GM21528 (cell line): ENCODE measurements around the gene RNF181.
"Not testable (repeated sequence)": the region's sequence is repeated elsewhere in the genome, so short reads cannot be mapped to it uniquely, and the experiment has no call there.

Experiments
- ATAC-seq: cut with Tn5 transposase; IDR thresholded peaks from one replicate; pipeline ENCODE4 v1.9.1; 2021; ENCODE audit warnings: mild to moderate bottlenecking, moderate library complexity; ENCODE audit not compliant: unreplicated experiment, low FRiP score

RNF181 gene, protein sequence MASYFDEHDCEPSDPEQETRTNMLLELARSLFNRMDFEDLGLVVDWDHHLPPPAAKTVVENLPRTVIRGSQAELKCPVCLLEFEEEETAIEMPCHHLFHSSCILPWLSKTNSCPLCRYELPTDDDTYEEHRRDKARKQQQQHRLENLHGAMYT

GRCh38 chr2:85595301-85596025 is at the start of gene RNF181:
TSS of gene RNF181 (plus strand) at chr2:85595745. CDS start at chr2:85595764, 19 bp downstream.
- peak; percentile 97 for ATAC-seq

DNA sequence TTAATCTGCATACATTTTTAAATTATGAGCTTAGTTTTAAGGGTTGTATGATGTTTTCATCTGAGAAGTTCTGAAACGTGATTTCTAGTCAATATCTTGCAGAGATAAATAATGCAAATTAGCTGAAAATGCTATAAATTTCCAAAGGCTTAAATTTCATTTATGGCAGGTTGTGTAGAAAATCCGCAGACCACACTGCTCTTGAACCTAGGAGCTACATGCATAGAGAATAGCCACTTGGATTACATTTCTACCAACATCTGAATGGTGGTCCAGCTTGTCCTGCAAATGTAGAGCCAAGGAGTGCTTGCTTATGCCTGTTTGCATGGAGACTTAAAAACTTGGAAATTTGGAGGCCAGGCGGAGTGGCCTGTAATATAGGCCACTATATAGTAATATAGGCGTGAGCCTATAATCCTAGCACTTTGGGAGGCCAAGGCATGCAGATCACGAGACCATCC is 49.7 kb upstream of the RNF181 start:
- ATAC-seq: no peak

- ATAC-seq: no peak
These were observed 48.3 kb upstream of the RNF181 start for GRCh38 chr2:85547089-85547858.

DNA sequence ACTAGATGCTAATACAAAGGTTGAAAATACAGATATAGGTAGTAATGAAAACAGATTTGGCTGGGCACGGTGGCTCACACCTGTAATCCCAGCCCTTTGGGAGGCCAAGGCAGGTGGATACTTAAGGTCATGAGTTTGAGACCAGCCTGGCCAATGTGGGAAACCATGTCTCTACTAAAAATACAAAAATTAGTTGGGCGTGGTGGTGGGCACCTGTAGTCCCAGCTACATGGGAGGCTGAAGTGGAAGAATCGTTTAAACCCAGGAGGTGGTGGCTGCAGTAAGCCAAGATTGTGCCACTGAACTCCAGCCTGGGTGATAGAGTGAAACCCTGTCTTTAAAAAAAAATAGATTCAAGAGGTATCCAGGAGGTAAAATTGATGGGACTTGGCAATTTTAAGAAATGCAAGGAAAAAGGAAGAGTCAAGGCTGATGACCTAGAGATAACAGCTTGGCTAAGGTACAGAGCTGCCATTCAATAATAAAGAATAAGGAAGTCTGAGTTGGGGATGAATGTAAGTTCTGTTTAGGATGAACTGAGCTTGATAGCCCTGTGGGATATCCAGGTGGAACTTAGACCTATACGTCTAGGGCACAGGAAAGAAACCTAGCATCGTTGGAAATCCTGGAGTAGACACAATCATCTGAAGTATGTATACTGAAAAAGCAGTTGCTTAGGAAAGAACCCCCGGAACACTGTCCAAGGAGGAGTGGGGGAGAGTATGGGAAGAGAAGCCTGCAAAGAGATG is 47.5 kb upstream of the RNF181 start:
- ATAC-seq: no peak

DNA sequence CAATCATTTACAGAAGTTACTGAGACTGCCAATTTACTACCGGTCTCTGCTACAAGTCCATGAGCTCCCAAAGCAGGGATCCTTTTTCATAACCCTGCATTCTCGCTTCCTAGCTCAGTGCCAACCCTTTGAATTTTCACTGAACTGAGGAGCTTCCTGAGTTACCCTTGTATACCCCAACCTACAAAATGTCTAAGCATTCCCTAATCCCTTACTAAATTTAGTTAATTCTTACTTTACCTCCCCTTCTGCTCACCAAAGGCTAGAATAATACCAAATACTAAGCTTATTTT is 47.0 kb upstream of the RNF181 start:
- ATAC-seq: no peak

DNA sequence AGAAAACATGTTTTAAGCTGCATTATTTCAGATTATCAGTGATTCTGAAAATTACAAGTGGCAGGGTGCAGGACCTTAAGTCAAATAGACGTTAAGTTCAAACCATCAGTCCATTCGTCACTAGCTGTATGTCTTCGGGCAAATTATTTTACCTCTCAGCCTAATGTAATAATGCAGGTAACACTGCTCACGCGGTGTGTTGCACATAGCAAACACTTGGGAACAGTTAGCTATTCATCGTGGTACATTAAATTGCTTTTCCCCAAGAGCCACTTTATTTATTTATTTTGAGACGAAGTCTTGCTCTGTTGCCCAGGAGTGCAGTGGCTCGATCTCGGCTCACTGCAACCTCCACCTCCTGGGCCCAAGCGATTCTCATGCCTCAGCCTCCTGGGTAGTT is 46.5 kb upstream of the RNF181 start:
- no peak for ATAC-seq

- ATAC-seq: no peak
These were observed 45.7 kb upstream of the RNF181 start for GRCh38 chr2:85549826-85550225.

GRCh38 chr2:85550486-85550885 is 45.1 kb upstream of the RNF181 start:
- no peak for ATAC-seq

DNA sequence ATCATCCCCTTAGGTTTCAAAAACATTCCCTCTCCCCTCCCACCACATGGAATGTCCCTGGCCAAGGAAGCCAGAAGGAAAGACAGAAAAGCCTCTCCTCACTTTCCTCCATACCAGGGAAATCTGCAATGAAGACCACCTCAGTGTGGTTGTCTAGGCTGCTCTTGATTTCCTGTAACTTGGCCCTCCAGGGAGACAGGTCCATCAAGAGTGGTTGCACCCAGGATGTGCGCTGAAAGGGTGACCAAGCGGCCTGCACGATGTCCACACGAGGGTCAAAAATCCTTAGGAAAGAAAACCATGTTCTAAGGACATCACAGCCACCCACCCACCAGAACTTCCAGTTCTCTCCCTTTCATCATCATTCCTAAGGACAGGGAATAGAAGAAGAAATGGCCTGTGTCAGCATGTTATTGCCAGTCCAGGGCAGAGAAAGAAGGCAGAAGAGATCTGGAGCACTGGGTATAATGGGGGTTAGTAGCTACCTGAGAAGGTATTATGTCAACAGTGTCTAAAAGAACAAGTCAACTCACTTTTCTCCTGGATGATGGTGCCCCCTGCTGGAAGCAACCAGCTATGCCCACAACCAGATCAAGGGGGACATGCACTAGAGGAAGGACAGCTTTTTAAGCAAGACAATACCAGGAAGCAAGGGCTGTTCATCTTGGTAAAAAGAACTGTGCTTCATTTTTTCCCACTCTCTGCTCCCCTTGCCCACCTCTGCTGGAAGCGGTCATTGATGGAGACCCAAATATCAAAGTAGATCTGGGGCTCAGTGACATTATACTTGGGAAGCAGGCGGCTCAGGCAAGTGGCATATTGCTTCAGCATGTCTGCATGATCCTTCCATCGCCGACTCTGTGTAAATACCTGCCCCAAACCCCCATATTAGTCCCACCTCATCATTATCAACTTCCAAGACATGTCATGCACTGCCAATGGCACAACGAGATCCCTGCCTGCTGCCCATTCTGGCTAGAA is 43.6 kb upstream of the RNF181 start:
- no peak for ATAC-seq

GRCh38 chr2:85553184-85553583 is 42.4 kb upstream of the RNF181 start:
- no peak for ATAC-seq

DNA sequence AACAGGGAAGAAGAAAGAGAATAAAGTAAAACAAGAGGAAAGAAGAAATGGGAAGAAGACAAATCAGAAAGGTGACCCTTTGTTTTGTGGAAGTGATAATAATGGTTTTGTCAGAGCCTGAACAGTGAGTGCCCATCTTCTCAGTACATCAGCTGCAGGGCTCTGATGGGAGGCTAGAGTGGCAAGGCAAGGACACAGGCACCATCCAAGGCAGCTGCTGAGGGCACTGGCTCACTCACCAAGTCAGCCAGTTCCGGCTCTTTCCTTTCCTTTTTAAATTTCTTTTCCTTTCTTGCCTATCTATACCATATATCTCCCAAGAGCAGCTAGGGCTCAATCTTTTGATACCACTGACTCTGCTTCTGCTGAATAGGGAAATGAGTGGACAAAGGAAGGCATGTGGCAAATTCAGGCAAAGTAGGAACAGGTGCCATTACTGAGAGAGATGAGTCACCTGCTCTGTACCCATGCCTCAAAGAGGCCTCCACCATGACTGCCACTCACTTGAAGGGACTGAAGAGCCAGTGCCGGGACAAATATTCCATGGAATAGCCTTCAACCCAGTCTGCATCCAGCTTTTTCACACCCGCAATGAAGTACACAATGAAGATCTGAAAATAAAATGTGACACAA is 40.4 kb upstream of the RNF181 start:
- ATAC-seq: no peak

- ATAC-seq: no peak
These were observed 38.4 kb upstream of the RNF181 start for GRCh38 chr2:85557130-85557529.

DNA sequence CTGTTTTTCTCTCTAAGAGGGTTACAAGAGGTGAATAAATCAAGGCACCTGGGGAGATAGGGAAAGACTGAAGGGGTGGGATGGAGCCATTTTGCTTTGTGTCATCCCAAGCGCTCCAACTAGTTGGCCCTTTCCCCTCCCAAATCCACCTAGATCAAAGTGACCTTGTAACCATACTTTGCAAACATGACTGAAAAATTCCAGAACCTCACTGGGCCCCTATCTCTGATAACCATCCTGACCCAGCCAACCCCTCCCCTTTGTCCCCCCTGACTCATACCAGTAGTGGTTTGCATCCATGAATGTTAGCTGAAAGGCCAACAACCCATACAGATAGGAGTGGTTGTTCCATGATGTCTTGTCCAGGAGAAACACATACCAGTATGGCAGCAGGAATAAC is 37.4 kb upstream of the RNF181 start:
- ATAC-seq: no peak

DNA sequence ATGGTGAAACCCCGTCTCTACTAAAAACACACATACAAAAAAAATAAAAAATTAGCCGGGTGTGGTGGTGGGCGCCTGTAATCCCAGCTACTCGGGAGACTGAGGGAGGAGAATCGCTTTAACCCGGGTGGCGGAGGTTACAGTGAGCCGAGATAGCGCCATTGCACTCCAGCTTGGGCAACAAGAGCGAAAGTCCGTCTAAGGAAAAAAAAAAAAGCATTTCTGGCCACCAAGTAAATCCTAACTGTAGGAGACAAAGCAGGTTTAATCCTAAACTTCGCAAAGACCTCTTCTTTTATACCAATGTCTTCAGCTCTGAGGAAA is 35.2 kb upstream of the RNF181 start:
- not testable (repeated sequence) for ATAC-seq

DNA sequence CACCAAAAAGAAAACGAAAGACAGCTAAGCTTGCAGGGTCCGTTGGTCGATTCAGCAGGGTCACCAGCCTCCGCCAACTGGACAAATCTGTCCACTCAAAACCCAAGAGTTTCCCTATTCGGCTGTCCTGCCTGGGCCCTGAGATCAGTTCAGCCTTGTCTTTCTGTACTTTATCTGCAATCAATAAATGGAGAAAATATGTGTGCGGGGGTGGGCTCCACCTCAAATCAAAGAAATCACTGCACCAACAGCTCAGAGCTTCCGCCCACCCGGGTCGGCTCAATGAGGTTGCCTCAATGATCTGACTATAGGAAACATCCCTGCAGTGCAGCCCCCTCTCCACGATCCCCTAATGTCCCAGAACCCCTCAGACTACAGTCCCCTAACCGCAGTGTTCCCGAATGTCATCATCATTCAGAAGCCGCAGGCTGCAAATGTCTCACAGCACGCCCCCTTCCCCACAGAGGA is 34.7 kb upstream of the RNF181 start:
- peak; percentile 19 for ATAC-seq

GRCh38 chr2:85561280-85562212 is 34.0 kb upstream of the RNF181 start, which contains the start of gene GGCX:
TSS of gene GGCX (minus strand) at chr2:85561493. CDS start at chr2:85561428, 65 bp downstream.
- peak; percentile 81 for ATAC-seq

DNA sequence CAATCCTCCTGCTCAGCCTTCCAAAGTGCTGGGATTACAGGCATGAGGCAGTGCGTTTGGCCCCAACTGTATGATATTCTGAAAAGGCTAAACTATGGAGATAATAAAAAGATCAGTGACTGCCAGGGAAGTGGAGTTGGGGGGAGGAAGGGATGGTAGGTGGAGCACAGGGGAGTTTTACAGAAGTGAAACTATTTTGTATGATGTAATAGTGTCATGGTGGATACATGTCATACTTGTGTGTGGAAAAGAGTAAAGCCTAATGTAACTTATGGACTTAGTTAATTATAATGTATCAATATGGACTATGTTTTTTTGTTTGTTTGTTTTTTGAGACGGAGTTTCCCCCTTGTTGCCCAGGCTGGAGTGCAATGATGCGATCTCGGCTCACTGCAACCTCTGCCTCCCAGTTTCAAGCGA is 31.4 kb upstream of the RNF181 start:
- ATAC-seq: no peak

GRCh38 chr2:85566265-85566664 is 29.3 kb upstream of the RNF181 start:
- no peak for ATAC-seq
